Left forelimb (tissue), 1 donor: Measurements from ENCODE around the gene ZBTB46.
"Not testable (repeated sequence)": the region's sequence is repeated elsewhere in the genome, so short reads cannot be mapped to it uniquely, and the experiment has no call there.

Experiments used
- DNase-seq: peaks from one replicate; pipeline ENCODE4 v3.0.0-alpha.2; 2018; ENCODE audit warnings: low spot score

Gene ZBTB46

GRCh38 chr20:63830841-63831588 lies at the start of gene ZBTB46:
ZBTB46 (minus strand) TSS chr20:63831264; CDS start chr20:63790757, 40,507 bp downstream.
- no peak for DNase-seq

GRCh38 chr20:63878899-63879663 lies 48.0 kb upstream of the ZBTB46 start:
- DNase-seq = no peak

GRCh38 chr20:63877755-63878470 lies 46.8 kb upstream of the ZBTB46 start:
- DNase-seq = no peak

GRCh38 chr20:63876489-63877036 lies 45.5 kb upstream of the ZBTB46 start:
- DNase-seq = no peak

- DNase-seq = not testable (repeated sequence)
These were observed 43.2 kb upstream of the ZBTB46 start for GRCh38 chr20:63874241-63874640.

GRCh38 chr20:63873477-63873971 lies 42.5 kb upstream of the ZBTB46 start:
- no peak for DNase-seq

- no peak for DNase-seq
These were observed 37.2 kb upstream of the ZBTB46 start for GRCh38 chr20:63868264-63868663.

- DNase-seq = not testable (repeated sequence)
These were observed 36.0 kb upstream of the ZBTB46 start for GRCh38 chr20:63867042-63867441.

GRCh38 chr20:63864978-63865640 lies 34.0 kb upstream of the ZBTB46 start, which contains the start of gene TPD52L2:
TPD52L2 (plus strand) TSS chr20:63865270; CDS start chr20:63865366, 96 bp downstream.
- DNase-seq = peak; percentile 98

GRCh38 chr20:63864545-63864977 lies 33.5 kb upstream of the ZBTB46 start:
- DNase-seq = no peak

- peak; percentile 80 for DNase-seq
These were observed 32.9 kb upstream of the ZBTB46 start for GRCh38 chr20:63863798-63864544.

GRCh38 chr20:63863021-63863797 lies 32.1 kb upstream of the ZBTB46 start:
- DNase-seq = no peak

GRCh38 chr20:63861981-63862901 lies 31.2 kb upstream of the ZBTB46 start:
- DNase-seq = no peak

- no peak for DNase-seq
These were observed 30.4 kb upstream of the ZBTB46 start, which contains the start of gene ABHD16B for GRCh38 chr20:63861365-63861934. ABHD16B (plus strand) TSS chr20:63861498; CDS start chr20:63861541, 43 bp downstream.

GRCh38 chr20:63860325-63861051 lies 29.4 kb upstream of the ZBTB46 start:
- no peak for DNase-seq

- no peak for DNase-seq
These were observed 28.2 kb upstream of the ZBTB46 start for GRCh38 chr20:63859166-63859699.
